ENCODE measurements around the gene TEKT2.

DNA sequence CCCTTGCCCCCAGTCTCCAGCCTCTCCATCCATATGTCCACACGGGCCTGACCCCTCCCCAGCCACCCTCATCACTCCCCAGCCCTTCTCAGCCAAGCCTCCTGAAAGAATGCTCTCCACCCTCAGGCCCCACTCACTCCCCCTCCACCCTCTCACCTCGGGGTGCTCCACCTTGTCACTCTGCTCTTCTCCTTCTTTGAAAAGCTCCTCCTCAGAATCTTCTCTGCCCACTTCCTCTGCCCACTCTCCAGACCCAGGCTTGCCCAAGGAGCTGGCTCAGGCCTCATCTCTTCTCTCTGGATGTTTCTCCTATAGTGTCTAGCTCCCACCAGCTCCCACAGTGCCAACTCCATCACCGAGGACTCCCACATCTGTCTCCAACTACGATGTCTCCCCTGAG, 27.3 kb downstream of the TEKT2 start:
- TF ChIP-seq CTCF (conservative IDR thresholded peaks at IDR 0.05; ENCODE audit: low read depth, low read length) (no peak), USF2 (IDR thresholded peaks at IDR 0.05; ENCODE audit: low read depth, low read length) (no peak), POLR2A (IDR thresholded peaks at IDR 0.05; ENCODE audit: low read depth, low read length) (no peak), RCOR1 (IDR thresholded peaks at IDR 0.05; ENCODE audit: insufficient replicate concordance, low read length) (no peak), RAD21 (IDR thresholded peaks at IDR 0.05; ENCODE audit: low read length) (no peak), SMC3 (IDR thresholded peaks at IDR 0.05; ENCODE audit: low read depth, low read length) (no peak), MAFK (IDR thresholded peaks at IDR 0.05; ENCODE audit: low read depth, low read length) (no peak), MXI1 (IDR thresholded peaks at IDR 0.05; ENCODE audit: borderline replicate concordance, low read depth, low read length) (no peak)
- TF ChIP-seq, protein P1, sequence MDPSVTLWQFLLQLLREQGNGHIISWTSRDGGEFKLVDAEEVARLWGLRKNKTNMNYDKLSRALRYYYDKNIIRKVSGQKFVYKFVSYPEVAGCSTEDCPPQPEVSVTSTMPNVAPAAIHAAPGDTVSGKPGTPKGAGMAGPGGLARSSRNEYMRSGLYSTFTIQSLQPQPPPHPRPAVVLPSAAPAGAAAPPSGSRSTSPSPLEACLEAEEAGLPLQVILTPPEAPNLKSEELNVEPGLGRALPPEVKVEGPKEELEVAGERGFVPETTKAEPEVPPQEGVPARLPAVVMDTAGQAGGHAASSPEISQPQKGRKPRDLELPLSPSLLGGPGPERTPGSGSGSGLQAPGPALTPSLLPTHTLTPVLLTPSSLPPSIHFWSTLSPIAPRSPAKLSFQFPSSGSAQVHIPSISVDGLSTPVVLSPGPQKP (IDR thresholded peaks at IDR 0.05; ENCODE audit: borderline replicate concordance, low read depth, low read length), result no peak

All from IMR-90 (cell line).